Fibroblast of the conjunctiva (primary cell): ENCODE results near the gene HIGD1A.
A peak's percentile ranks its signal among the peaks of the same experiment; 100 is the strongest.

Source experiments
- DNase-seq: peaks from one replicate; pipeline ENCODE4 v3.0.0-alpha.2; 2010; ENCODE audit warnings: low read depth

HIGD1A gene

DNA sequence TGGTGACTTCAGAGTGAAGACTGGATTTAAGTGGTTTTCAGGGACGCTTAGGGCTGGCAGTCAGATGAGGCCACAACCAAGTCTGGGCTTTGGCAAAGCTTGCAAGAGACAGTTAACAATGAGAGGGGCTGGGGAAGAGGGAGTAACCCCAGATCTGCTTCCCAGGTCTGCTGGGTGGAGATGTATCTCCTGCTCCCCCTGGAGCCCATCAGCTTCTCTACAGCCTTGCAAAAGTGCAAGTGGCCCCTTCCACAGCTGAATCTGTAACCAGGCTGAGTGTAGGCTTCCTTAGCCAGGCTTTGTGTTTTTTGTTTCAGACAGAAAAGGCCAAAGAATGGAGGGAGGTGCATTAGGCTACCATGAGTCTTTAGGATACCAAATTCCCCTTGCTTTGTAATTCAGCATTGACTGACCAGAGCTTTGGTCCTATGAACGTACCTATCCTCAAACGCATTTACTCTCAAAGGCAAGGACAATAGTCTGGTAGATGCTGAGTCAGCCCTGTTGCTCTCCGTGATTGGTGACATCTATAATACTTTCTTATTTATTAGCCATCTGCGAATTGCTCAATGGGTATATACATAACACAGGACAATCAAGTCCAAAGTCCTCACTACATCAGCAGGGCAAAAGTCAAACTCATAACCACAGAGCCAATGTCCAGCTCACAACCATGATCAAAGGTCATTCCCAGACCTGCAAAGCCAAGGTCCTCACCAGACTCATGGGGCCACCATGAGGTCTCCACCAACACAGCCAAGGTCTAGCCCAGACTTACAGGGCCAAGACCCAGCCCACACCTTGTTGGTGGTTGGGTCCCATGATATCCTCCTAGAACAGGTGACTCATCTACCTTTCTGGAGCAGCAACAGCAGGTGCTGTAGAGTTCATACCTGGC is 48.4 kb downstream of the HIGD1A start:
- DNase-seq = peak; percentile 48

DNA sequence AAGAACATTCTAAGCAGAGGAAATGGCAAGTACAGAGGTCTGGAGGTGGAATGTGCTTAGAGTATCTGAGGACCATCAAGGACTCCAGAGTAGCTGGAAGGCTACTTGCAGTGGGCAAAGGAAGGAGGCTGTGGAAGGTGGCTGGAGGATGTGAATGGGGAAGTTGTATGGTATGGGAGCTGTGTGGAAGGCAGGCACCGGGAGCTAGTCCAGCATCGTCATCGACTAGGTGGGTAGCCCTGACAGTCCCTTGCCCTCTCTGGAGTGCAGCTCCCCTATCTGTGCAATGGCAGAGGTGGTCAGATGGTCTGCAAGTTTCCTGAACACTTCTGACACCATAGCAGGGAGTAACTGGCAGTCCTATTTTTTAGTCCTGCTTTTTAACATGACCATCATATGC is 50.5 kb downstream of the HIGD1A start:
- DNase-seq = no peak

DNA sequence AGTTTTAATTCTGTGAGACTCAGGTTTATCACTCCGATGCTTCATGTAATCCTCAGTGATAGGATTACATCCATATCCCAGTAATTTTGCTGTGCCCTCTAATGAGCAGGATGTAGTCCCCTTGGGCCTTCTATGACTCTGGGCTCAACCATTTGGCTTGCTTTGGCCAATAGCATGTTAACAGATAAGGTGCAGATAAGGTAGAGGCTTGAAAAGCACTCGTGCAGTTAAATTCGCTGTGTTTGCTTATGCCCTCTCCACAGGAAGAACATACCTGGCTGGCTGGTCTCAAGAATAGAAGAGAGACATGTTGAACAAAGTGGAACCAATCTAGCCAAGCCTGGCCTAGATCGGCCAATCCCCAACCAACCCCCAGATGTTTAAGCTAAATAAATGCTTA is 51.3 kb downstream of the HIGD1A start:
- DNase-seq = no peak

DNA sequence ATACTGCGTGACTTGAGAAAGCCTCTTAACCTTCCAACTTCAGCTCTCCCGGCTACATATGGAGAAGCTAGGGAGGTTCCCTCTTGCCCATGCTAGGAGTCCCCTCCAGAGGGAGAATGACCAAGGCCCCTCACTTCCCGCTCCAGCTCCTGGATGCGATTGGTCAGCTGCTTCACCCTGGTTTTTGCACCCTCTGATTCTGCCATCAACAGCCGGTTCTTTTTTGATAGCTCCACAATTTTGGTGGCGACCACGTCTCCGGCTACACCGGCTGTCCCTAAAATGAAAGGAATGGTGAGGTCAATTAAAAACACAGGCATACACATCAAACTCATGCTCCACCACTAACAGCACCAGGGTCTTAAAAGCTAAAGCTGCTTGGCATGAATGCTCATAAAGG is 51.8 kb downstream of the HIGD1A start:
- no peak for DNase-seq

DNA sequence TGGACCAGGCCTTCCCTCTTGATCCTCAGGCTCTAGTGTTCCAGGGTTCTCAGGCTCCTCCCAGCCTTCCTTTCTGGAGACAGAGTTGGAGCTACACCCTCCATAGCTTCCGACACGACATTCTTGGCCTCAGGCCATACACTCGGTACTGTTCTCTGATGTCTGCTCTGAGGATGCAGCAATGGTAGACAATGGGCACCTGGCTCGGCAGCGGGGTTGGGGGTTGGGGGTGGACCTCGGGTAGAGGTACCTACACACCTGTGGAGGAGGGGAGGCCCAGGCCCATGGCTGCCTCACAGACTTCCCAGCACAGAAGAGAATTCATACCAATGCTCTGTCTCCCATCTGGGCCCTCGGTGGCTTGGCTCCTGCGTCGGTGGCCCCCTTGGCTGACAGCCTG is 52.7 kb downstream of the HIGD1A start:
- DNase-seq = no peak

DNA sequence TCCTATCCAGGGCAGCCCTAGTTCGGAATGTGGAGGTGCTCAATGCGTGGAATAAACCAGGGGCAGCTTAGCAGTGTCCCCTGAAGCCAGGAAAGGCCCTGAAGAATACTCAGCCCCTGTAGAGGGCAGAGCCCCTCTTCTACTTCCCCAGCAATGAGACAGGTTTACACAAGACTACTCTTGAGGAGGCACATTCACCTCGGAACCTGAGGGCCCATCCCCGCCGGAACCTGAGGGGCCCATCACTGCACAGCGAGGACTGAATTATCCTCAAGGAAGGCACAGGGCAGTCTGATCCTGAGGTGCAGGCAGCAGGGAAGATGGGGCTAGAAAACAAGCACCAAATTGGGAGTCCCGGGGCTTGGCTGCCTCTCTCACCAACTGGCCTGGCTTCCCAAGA is 53.5 kb downstream of the HIGD1A start:
- DNase-seq = no peak

DNA sequence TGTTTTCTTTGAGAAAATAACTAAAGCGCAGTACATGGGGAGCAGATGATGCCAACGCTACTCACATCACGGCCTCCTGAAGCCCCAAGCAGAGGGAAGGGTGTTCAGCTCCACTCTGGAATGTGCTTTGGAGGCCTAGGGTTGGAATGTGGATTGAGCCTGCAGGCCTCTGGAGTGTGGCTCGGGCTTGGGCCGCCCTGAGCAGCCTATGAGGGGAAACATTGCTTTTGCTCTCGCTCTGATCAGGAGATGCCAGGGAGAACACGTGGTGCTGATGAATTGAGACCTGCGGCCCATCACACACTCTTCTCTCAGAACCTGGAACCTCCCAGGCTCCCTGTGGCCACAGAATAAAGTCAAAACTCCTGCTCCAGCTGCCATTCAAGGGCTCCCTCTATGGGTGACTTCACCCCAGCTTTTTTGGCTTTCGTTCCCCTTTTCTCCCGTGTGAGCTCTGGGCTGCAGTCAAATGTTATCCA is 54.5 kb downstream of the HIGD1A start:
- DNase-seq = peak; percentile 33

DNA sequence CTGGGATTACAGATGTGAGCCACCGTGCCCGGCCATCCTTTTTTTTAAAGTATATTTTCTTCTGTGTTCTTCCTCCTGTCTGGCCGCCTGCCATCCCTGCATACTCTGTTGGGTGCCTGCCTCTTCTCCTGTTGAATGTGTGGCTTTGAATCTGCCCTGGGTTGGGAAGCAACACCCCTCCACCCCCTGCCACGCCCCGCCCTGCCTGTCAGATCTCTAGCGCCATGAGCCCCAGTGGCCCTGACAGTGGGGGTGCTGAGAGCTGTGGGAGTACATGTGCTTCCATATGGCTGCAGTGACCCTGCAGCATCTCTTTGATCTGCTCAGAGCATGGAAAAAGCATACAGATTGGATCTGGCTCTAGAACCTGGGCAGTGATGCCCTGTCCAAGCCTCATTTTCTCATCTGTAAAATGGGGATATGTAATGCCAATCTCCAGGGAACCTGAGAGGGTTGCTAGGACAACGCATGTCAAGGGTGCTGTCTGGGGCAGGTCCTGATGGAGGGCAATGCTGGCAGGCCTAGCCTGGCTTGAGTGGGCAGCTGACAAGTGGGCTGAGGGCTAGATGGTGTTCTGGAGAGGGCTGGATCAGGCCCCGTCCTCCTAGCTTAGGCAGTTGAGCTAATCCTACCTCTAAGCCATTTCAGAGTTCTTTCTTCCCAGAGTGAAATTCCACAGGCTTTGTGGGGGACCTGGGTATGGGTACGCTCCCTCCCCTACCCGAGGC is 55.1 kb downstream of the HIGD1A start:
- no peak for DNase-seq

DNA sequence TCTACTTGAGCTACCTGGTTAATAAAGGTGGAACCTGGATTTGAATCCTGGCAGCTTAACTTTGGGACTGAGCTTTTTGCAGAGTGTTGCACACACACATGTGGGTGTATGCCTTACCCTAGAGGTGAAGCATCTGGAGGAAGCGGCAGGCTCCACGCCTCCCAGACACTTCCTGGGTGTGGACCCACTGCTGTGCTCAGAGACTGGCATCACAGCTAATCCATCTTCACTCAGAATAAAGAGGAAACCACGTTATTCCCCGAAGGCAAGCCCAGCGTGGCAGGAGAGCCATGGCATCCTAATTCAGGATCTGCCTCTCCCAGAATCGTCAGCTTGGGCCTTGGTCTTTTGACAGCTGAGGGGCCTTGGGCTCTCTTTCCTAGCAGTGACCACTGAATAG is 56.7 kb downstream of the HIGD1A start:
- no peak for DNase-seq

DNA sequence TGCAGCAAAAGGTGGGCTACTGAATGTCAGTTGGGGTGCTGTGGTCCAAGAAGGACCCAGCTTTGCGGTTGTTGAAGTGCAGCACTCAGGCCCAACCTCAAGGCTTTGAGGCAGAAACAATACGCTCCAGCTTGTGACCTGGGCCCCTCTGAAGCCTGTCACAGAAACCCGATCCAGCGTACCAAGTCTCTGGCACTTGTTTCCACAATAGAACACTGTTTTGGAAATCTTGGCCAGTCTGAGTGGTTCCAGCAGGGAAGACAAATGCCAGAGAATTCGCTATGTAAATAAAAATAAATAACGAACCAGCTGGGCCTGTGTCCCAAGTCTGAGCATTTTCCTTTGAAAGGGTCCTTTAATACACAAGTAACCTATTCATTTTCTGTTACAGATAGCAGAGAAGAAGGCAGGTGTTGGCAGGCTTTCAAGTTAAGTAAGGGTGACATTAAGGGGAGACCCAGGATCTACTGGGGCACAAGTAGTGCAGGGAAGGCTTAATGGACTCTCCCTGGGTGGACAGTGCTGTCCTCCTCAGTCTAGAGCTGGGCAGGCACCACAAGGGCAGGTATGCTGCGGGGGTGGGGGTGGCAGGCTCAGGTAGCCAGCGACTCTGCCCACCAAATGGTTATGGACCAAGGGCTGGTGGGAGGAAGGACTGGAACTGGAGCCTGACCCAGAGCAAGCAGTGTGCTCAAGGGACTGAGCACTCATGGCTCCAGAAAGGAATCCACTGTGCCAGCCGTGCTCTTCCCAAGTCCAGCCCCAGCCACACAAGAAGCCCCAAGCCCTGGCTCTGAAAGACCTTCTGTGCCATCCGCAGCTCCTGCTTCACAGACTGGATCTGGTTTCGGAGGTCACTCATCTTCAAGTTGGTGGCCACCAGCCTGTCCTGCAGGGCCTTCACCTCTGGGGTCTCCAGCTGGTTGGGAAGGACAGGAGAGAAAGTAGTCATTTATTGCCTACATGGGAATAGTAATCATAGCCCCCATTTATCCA is 57.5 kb downstream of the HIGD1A start:
- peak; percentile 76 for DNase-seq

DNA sequence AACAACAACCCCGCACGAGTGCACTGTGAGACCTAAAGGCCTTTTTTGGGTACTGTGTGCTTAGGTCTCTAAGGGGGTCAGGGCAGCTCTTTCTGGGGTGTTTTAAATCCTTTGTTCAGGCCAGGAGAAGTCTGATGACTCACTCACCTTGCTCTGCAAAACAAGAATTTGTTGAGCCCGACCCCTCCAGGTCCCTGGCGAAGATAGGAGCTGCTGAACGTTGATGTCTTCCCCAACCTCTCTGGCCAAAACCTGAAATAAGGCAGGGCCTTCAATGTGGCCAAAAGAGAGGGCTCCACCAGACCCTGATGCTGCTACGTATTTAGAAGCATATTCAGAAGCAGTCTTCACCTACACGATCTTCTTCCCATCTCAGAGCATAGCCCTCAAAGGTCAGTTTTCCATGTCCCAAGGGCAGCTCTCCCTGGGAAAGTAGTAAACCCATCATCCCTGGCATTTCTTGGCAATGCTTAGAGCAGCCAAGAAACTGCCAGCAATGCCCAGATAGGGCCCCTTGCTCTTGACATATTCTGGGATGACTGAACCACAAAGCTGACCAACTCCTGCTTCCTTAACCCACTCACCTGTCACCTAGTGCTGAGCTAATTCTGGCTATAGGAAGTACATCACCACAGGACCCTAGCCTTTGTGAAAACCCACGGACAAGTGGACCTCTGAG is 58.4 kb downstream of the HIGD1A start:
- DNase-seq = no peak

DNA sequence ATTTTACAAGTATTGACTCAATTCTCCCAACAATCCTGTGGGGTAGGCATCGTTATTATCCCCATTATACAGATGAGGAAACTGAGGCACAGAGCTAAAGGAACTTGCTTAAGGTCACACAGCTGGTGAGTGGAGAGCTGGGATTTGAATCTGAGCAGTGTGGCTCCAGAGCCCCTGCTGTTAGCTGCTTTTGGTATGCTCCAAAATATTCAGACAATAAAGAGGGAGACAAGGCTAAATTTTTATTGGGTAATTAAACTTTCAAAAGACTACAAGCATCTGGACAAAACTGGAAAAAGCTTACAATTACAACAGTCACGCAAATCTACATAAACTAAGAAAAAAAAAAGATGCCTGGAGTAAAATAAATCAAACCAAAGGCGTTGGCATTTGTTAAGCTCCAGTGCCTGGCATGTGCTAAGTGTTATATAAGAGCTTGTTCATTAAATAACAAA is 59.0 kb downstream of the HIGD1A start:
- no peak for DNase-seq

DNA sequence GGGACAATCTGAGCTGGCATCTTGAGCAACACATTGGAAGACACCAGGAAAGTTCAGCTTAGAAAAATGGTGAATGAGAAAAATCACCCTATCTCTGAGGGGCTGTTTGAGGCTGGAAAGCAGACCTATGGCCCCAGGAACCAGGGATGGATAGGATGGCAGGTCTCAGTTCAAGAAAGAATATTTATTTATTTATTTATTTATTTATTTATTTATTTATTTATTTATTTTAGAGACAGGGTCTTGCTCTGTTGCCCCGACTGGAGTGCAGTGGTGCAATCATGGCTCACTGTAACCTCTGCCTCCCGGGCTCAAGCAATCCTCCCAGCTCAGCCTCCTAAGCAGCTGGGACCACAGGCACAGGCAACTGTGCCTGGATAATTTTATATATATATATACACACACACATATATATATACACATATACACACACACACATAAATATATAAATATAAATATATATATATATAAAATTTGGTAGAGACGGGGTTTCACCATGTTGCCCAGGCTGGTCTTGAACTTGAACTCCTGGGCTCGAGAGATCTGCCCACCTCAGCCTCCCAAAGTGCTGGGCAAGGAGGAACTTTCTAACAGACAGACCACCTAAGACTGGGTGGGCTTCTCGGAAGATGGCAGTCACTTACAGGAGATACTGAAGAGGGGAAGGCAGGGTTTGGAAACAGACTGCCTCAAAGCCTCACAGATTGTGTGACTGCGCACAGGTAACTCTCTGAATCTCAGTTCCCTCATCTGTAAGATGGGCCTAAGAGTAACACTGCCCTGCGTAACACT is 60.9 kb downstream of the HIGD1A start:
- DNase-seq = no peak

DNA sequence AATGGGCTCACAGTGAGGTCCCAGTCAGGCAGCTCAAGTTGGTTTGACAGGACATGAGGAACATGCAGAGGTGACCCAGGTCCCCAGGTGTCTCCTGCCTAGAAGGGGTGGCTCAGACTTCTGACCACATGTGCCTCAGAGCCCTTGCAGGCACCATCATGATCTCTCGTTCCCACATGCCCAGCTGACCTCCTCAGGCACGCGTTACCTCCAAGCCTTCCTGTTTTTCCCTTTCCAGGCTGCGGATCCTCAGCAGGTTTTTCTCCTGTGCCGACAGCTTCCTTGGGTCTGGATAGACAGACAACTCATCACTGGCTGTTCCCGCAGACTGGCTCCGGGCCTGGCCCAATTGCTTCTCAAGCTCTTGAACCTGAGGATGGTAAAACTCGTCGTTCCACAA is 61.6 kb downstream of the HIGD1A start:
- DNase-seq = no peak

DNA sequence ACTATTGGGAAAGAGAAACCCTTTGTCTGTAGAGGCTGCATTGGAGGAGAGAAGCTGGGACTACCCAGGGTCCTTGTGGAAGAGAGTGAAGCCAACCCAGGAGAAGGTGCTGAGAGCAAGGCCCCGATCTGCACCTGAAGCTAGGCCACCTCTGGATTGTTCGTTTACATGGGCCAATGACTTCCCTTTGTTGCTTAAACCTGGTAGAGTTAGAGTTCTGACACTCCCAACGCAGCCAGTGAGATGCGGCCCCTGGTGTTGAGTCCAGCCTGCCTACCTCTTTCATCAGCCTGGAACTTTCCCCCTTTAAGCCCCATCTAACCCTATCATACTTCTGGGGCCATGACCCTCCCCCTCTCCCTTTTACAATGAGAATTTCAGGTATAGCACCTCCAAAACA is 62.0 kb downstream of the HIGD1A start:
- no peak for DNase-seq

DNA sequence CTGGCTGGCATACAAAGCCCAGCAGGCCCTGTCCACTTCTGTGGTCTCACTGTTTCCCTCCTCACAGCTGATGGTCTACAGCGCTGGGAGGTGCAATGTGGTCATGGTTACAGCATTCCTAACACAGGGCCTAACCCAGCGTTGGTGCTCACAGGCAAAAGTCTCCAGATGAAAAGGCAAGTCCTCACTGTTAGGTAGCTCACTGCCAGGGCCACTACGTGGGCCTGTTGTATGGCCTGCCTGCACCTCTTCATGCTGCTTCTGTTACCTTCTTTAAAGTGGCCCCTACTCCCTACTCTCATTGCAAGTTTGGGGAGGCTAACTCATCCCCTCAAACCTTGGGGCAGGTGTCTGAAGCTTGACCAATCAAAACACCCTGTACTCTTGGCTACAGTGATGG is 62.5 kb downstream of the HIGD1A start:
- no peak for DNase-seq

DNA sequence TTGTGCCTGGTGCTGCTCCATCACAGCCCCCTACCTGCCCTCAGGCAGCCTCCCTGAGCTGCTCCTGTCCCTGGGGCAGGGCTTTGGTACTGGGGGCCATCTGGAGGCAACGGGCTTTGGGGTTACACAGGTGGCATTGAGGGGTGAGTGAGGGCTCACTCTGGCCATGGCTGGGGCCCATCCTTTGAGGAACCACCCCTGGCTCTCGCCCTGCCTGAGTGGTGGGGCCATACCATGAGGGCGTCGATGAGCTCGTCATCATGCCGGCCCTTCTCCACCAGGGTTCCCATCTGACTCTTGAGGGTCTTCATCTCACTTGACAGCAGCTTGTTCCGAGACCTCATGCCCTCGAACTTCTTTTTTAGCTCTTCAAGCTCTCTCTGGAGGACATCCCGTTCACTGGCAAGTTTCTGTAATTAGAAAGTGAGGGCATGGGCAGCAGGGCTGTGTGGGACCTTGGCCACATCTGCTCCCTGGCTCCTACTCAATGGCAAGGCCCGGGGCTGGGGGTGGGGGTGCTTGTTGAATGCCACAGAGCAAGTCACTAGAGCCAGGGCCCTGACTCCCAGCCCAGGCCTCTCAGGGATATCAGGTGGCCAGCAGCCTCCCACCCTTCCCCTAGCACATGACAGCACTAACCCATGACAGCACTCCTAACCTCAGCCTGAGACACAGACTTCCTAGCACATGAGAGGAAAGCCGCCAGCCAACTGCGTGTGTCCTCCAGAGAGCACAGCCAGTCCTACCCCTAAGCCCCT is 64.7 kb downstream of the HIGD1A start:
- no peak for DNase-seq

DNA sequence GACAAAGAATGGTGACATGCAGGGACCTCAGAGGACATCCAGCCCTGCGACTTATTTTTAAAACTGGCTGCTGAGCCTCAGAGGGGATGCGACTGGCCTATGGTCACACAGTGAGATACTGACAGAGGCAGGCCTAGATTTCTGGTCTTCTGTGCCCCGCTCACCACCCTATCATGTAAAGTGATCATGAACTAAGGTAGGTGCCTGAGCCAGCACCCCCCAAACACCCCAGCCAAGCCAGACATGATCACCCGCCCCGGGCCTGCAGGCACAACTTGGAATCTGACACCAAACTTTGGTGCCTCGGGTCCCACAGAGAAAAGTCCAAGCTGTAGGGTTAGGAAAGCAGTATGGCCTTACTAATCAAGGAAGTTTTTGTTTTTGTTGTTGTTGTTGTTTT is 67.8 kb downstream of the HIGD1A start:
- DNase-seq = no peak

DNA sequence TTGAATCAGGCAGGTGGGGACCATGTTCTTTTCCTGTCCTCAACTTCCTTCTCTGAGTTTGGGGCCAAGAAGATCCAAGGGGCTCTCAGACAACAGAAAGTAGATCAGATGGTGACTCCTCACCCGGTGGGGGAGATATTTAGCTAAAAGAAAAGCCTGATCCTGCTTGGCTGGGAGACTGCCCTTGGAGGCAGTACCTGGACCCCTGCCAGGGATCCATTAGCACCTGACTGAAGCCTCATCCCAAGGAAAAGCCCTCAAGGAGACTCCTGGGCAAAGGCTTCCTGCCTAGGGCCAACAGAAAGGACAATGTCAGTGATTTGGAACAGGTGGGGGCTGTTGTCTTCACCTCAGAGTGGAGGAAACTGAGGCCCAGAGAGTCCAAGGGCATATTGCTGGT is 68.2 kb downstream of the HIGD1A start:
- DNase-seq = no peak

DNA sequence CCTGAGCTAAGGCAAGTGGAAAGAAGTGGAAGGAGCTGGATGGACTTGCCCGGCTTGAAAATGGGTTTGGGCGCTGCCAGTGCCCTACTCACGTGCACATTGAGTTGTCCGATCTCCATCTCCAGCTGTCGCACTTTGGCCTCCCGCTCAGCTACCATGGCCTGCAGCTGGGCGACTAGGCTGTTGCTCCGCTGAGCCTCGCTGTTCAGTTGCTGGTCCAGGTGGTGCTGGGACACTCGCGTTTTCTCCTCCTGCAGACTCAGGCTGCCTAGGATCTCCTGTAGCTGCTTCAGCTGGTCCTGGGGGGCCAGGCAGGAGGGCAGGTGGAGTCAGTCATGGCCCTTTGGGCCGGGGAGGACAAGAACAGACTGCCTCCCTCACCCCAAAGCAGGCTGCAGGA is 68.7 kb downstream of the HIGD1A start:
- no peak for DNase-seq
